HEK293 (cell line): ENCODE data around the gene PARP8.

Experiments
- CTCF ChIA-PET: fragments of 350-600 bp; formaldehyde crosslinking; extraction: SDS; loops from one replicate; lab custom pipeline; 2021; ENCODE audit warnings: antibody characterized with exemption; lab: Yijun Ruan, JAX
- POLR2A ChIA-PET: fragments of 300-600 bp; formaldehyde crosslinking; extraction: SDS; loops from one replicate; lab custom pipeline; 2020; ENCODE audit warnings: antibody characterized with exemption, inconsistent platforms; lab: Yijun Ruan, JAX
- H3K27ac ChIP-seq: fragments of 200-500 bp; sonication (Bioruptor generic); 2 replicates; pipeline ENCODE4 v1.5.1; 2014; ENCODE audit warnings: low read depth, low read length, control low read depth, inconsistent platforms; ENCODE audit errors: extremely low read depth
- H3K36me3 ChIP-seq, 2 experiments: fragments of 200-500 bp in 1 of 2; sonication (Bioruptor generic) in 1 of 2; 1 replicate in 1 of 2; 2 replicates in 1 of 2; pipeline ENCODE4 v1.5.1; 2014 to 2017; ENCODE audit warnings: inconsistent platforms in 2 of 2, low read length in 2 of 2; ENCODE audit not compliant: control insufficient read depth in 2 of 2, insufficient read depth in 1 of 2
- H3K4me1 ChIP-seq: fragments of 200-500 bp; sonication (Bioruptor generic); 2 replicates; pipeline ENCODE4 v1.5.1; 2014; ENCODE audit warnings: mild to moderate bottlenecking, low read length, inconsistent platforms; ENCODE audit not compliant: control insufficient read depth, insufficient read depth
- H3K4me3 ChIP-seq: 2 replicates; pipeline ENCODE4 v1.5.1; 2011; ENCODE audit warnings: low read depth, mild to moderate bottlenecking, control low read depth, low read length, moderate library complexity
- H3K9me3 ChIP-seq: fragments of 200-500 bp; sonication (Bioruptor generic); 2 replicates; pipeline ENCODE4 v1.5.1; 2014; ENCODE audit warnings: low read depth, low read length, inconsistent platforms; ENCODE audit not compliant: control insufficient read depth, insufficient read depth
- EGR2 ChIP-seq: fragments of 450-650 bp; formaldehyde crosslinking; IDR thresholded peaks from 2 replicates; pipeline ENCODE4 v1.5.1; 2016; ENCODE audit warnings: low read depth, missing biosample characterization, missing genetic modification characterization
- GFI1B ChIP-seq: fragments of 450-650 bp; formaldehyde crosslinking; IDR thresholded peaks from 2 replicates; pipeline ENCODE4 v1.5.1; 2016; ENCODE audit warnings: missing biosample characterization, missing genetic modification characterization
- MEIS1 ChIP-seq: sonication (generic); formaldehyde crosslinking; IDR thresholded peaks from 2 replicates; pipeline ENCODE4 v1.8.1; 2022; ENCODE audit warnings: missing genetic modification reagents, mild to moderate bottlenecking, borderline replicate concordance
- SCRT2 ChIP-seq: fragments of 450-650 bp; formaldehyde crosslinking; IDR thresholded peaks from 2 replicates; pipeline ENCODE4 v1.5.1; 2016; ENCODE audit warnings: missing biosample characterization, missing genetic modification characterization
- ZBTB21 ChIP-seq: fragments of 450-650 bp; formaldehyde crosslinking; IDR thresholded peaks from 2 replicates; pipeline ENCODE4 v1.5.1; 2017; ENCODE audit warnings: missing biosample characterization, missing genetic modification characterization
- ZBTB7A ChIP-seq: fragments of 450-650 bp; formaldehyde crosslinking; IDR thresholded peaks from 2 replicates; pipeline ENCODE4 v1.5.1; 2016; ENCODE audit warnings: low read depth, missing biosample characterization, missing genetic modification characterization
- ZEB2 ChIP-seq: fragments of 450-650 bp; formaldehyde crosslinking; IDR thresholded peaks from 2 replicates; pipeline ENCODE4 v1.5.1; 2016; ENCODE audit warnings: missing biosample characterization, missing genetic modification characterization
- ZNF138 ChIP-seq: fragments of 450-650 bp; formaldehyde crosslinking; IDR thresholded peaks from 2 replicates; pipeline ENCODE4 v1.5.1; 2016; ENCODE audit warnings: missing biosample characterization, missing genetic modification characterization, borderline replicate concordance
- ZNF174 ChIP-seq: fragments of 450-650 bp; formaldehyde crosslinking; IDR thresholded peaks from 2 replicates; pipeline ENCODE4 v1.5.0; 2017; ENCODE audit warnings: missing biosample characterization, mild to moderate bottlenecking, missing genetic modification characterization
- ZNF2 ChIP-seq: fragments of 450-650 bp; formaldehyde crosslinking; IDR thresholded peaks from 2 replicates; pipeline ENCODE4 v1.5.1; 2016; ENCODE audit warnings: missing biosample characterization, missing genetic modification characterization
- ZNF221 ChIP-seq: fragments of 450-650 bp; formaldehyde crosslinking; IDR thresholded peaks from 2 replicates; pipeline ENCODE4 v1.5.1; 2017; ENCODE audit warnings: missing biosample characterization, missing genetic modification characterization, borderline replicate concordance
- ZNF223 ChIP-seq: fragments of 450-650 bp; formaldehyde crosslinking; IDR thresholded peaks from 2 replicates; pipeline ENCODE4 v1.5.1; 2016; ENCODE audit warnings: missing biosample characterization, missing genetic modification characterization
- ZNF248 ChIP-seq: fragments of 450-650 bp; formaldehyde crosslinking; IDR thresholded peaks from 2 replicates; pipeline ENCODE4 v1.5.1; 2017; ENCODE audit warnings: missing biosample characterization, missing genetic modification characterization
- ZNF266 ChIP-seq: fragments of 450-650 bp; formaldehyde crosslinking; IDR thresholded peaks from 2 replicates; pipeline ENCODE4 v1.5.1; 2016; ENCODE audit warnings: missing biosample characterization, missing genetic modification characterization, low read depth
- ZNF488 ChIP-seq: fragments of 450-650 bp; formaldehyde crosslinking; IDR thresholded peaks from 2 replicates; pipeline ENCODE4 v1.5.1; 2016; ENCODE audit warnings: missing biosample characterization, missing genetic modification characterization
- ZNF654 ChIP-seq: fragments of 450-650 bp; formaldehyde crosslinking; IDR thresholded peaks from 2 replicates; pipeline ENCODE4 v1.5.1; 2016; ENCODE audit warnings: low read depth, missing biosample characterization, missing genetic modification characterization
- ZNF768 ChIP-seq: fragments of 450-650 bp; formaldehyde crosslinking; IDR thresholded peaks from 2 replicates; pipeline ENCODE4 v1.5.1; 2018; ENCODE audit warnings: missing biosample characterization, mild to moderate bottlenecking, missing genetic modification characterization
- ZNF777 ChIP-seq: fragments of 450-650 bp; formaldehyde crosslinking; IDR thresholded peaks from 2 replicates; pipeline ENCODE4 v1.5.1; 2017; ENCODE audit warnings: missing biosample characterization, missing genetic modification characterization, borderline replicate concordance
- ZNF791 ChIP-seq: fragments of 450-650 bp; formaldehyde crosslinking; IDR thresholded peaks from 2 replicates; pipeline ENCODE4 v1.5.1; 2016; ENCODE audit warnings: missing biosample characterization, missing genetic modification characterization
- ZNF843 ChIP-seq: fragments of 450-650 bp; formaldehyde crosslinking; IDR thresholded peaks from 2 replicates; pipeline ENCODE4 v1.5.1; 2016; ENCODE audit warnings: missing biosample characterization, missing genetic modification characterization
- ZSCAN23 ChIP-seq: fragments of 450-650 bp; formaldehyde crosslinking; IDR thresholded peaks from 2 replicates; pipeline ENCODE4 v1.5.1; 2016; ENCODE audit warnings: missing biosample characterization, missing genetic modification characterization
- TF ChIP-seq, protein P1 (sequence below): fragments of 450-650 bp; formaldehyde crosslinking; IDR thresholded peaks from 2 replicates; pipeline ENCODE4 v1.5.1; 2016; ENCODE audit warnings: missing biosample characterization, missing genetic modification characterization
- TF ChIP-seq, protein P2 (sequence below): fragments of 450-650 bp; formaldehyde crosslinking; IDR thresholded peaks from 2 replicates; pipeline ENCODE4 v1.5.1; 2016; ENCODE audit warnings: missing biosample characterization, missing genetic modification characterization

Gene PARP8

DNA sequence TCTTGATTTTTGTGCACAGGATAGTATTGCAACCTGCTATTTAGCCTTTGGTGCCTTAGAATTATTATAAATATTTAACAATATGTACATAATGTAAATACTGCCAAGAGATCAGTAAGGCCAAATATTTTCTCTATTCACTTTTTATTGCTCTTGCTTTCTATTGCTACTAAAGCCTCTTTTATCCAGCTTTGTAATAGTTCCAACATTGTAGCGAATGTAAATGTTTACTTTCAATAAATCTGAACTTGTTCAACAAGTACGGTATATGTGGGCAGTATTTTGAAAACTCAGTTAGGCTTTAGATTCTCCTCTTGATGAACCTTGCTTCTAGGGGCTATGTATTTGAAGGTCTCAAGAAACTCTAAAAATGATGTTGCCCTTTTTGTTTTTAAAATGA, 179.8 kb downstream of the PARP8 start:
- no peaks in the 10 kb centered on the region for H3K4me1 ChIP-seq
- ChIA-PET CTCF (no interaction called here), POLR2A (no interaction called here)
- H3K36me3 ChIP-seq = 0 out of 3 replicates have a peak, but pooled peaks cover 0 to 3% of the 10 kb centered on the region in 2 experiments
- TF ChIP-seq EGR2 (tag by site-specific recombination) (no peak), ZNF266 (tag by site-specific recombination) (no peak), ZNF654 (tag by site-specific recombination) (no peak)
- H3K9me3 ChIP-seq = no peaks in the 10 kb centered on the region
- no peak overlapping the region for H3K4me3 ChIP-seq
- no peak overlapping the region for H3K27ac ChIP-seq

- H3K27ac ChIP-seq = no peak overlapping the region
- CTCF ChIA-PET = interaction anchor here (0.6 to 1.1 kb wide), 2 partner anchors 114 to 1498 kb away, joined by 3 to 4 read pairs; no protein-coding TSS in a partner anchor
- POLR2A ChIA-PET = no interaction called here
- TF ChIP-seq ZNF138 (tag by site-specific recombination) (no peak), ZNF768 (tag by site-specific recombination) (no peak), GFI1B (tag by site-specific recombination) (no peak), MEIS1 (CRISPR knock-in tag) (no peak), ZNF843 (tag by site-specific recombination) (no peak), ZNF174 (tag by site-specific recombination) (no peak), ZNF488 (no peak), ZEB2 (tag by site-specific recombination) (no peak), ZNF248 (tag by site-specific recombination) (no peak), ZBTB21 (tag by site-specific recombination) (no peak), ZNF791 (tag by site-specific recombination) (no peak), ZNF777 (tag by site-specific recombination) (no peak), ZNF223 (tag by site-specific recombination) (no peak), ZBTB7A (no peak), ZNF2 (tag by site-specific recombination) (no peak), ZSCAN23 (tag by site-specific recombination) (no peak), ZNF221 (tag by site-specific recombination) (no peak), SCRT2 (tag by site-specific recombination) (no peak)
- TF ChIP-seq, protein P1, sequence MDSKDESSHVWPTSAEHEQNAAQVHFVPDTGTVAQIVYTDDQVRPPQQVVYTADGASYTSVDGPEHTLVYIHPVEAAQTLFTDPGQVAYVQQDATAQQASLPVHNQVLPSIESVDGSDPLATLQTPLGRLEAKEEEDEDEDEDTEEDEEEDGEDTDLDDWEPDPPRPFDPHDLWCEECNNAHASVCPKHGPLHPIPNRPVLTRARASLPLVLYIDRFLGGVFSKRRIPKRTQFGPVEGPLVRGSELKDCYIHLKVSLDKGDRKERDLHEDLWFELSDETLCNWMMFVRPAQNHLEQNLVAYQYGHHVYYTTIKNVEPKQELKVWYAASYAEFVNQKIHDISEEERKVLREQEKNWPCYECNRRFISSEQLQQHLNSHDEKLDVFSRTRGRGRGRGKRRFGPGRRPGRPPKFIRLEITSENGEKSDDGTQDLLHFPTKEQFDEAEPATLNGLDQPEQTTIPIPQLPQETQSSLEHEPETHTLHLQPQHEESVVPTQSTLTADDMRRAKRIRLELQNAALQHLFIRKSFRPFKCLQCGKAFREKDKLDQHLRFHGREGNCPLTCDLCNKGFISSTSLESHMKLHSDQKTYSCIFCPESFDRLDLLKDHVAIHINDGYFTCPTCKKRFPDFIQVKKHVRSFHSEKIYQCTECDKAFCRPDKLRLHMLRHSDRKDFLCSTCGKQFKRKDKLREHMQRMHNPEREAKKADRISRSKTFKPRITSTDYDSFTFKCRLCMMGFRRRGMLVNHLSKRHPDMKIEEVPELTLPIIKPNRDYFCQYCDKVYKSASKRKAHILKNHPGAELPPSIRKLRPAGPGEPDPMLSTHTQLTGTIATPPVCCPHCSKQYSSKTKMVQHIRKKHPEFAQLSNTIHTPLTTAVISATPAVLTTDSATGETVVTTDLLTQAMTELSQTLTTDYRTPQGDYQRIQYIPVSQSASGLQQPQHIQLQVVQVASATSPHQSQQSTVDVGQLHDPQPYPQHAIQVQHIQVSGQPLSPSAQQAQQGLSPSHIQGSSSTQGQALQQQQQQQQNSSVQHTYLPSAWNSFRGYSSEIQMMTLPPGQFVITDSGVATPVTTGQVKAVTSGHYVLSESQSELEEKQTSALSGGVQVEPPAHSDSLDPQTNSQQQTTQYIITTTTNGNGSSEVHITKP (tag by site-specific recombination) = no peak
- TF ChIP-seq, protein P2, sequence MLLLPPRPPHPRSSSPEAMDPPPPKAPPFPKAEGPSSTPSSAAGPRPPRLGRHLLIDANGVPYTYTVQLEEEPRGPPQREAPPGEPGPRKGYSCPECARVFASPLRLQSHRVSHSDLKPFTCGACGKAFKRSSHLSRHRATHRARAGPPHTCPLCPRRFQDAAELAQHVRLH (tag by site-specific recombination) = no peak
- H3K4me1 ChIP-seq = no peaks in the 10 kb centered on the region
- H3K36me3 ChIP-seq = no peaks in the 10 kb centered on the region
- H3K9me3 ChIP-seq = no peaks in the 10 kb centered on the region
- no peak overlapping the region for H3K4me3 ChIP-seq
Measured at GRCh38 chr5:50849554-50849953, 183.1 kb downstream of the PARP8 start.
